C1 segment of cervical spinal cord (tissue), 14 donors: ENCODE measurements around the gene TLL2.

ENCODE experiments used
- DNase-seq, 14 donors: peaks; one replicate each; lab custom pipeline; 2025; lab: John Stamatoyannopoulos, UW

Gene TLL2

GRCh38 chr10:96463562-96463961, 50.2 kb downstream of the TLL2 start:
- DNase-seq = no peak

- no peak for DNase-seq
Observed at GRCh38 chr10:96462606-96463151, 51.0 kb downstream of the TLL2 start.

- no peak for DNase-seq
Observed at GRCh38 chr10:96460316-96460715, 53.4 kb downstream of the TLL2 start.

GRCh38 chr10:96457341-96457740, 56.4 kb downstream of the TLL2 start:
- no peak for DNase-seq

- no peak for DNase-seq
Observed at GRCh38 chr10:96456296-96456840, 57.4 kb downstream of the TLL2 start.

- DNase-seq = no peak
Observed at GRCh38 chr10:96453856-96454583, 59.7 kb downstream of the TLL2 start.

- DNase-seq = no peak
Observed at GRCh38 chr10:96452494-96453153, 61.1 kb downstream of the TLL2 start.

- DNase-seq = no peak
Observed at GRCh38 chr10:96450529-96451207, 63.1 kb downstream of the TLL2 start.

- no peak for DNase-seq
Observed at GRCh38 chr10:96448558-96448957, 65.2 kb downstream of the TLL2 start.

GRCh38 chr10:96448021-96448457, 65.7 kb downstream of the TLL2 start:
- no peak for DNase-seq

GRCh38 chr10:96446966-96447596, 66.6 kb downstream of the TLL2 start:
- no peak for DNase-seq

GRCh38 chr10:96441987-96442643, 71.6 kb downstream of the TLL2 start:
- no peak for DNase-seq

- DNase-seq = no peak
Observed at GRCh38 chr10:96441322-96441885, 72.3 kb downstream of the TLL2 start.

GRCh38 chr10:96440361-96441292, 73.1 kb downstream of the TLL2 start:
- no peak for DNase-seq

GRCh38 chr10:96439725-96440124, 74.0 kb downstream of the TLL2 start:
- no peak for DNase-seq

GRCh38 chr10:96436035-96436434, 77.7 kb downstream of the TLL2 start:
- no peak for DNase-seq

GRCh38 chr10:96431211-96431970, 82.3 kb downstream of the TLL2 start:
- no peak for DNase-seq

- no peak for DNase-seq
Observed at GRCh38 chr10:96427291-96427690, 86.4 kb downstream of the TLL2 start.

GRCh38 chr10:96422525-96422924, 91.2 kb downstream of the TLL2 start:
- DNase-seq = no peak
